Smooth muscle cell (in vitro differentiated cells): ENCODE results near the gene BECN2. TPM values are rescaled to one million over a fixed set of nuclear protein-coding genes. Genes with fewer than 3 reads are reported as not detected.

ENCODE experiments used
- DNase-seq: peaks from one replicate; lab custom pipeline; 2025; ENCODE audit not compliant: unreplicated experiment; lab: John Stamatoyannopoulos, UW
- H2AFZ ChIP-seq: fragments of 200-600 bp; sonication (generic); 2 replicates; pipeline ENCODE4 v1.6.0; 2016; ENCODE audit warnings: antibody characterized with exemption, low read depth, mild to moderate bottlenecking
- H3F3A ChIP-seq: fragments of 200-600 bp; sonication (generic); 2 replicates; pipeline ENCODE4 v1.6.0; 2017; ENCODE audit warnings: antibody characterized with exemption, low read depth
- H3K27ac ChIP-seq: fragments of 200-600 bp; sonication (generic); 2 replicates; pipeline ENCODE4 v1.5.1; 2016; ENCODE audit warnings: low read depth, mild to moderate bottlenecking
- H3K27me3 ChIP-seq: fragments of 200-600 bp; sonication (generic); 2 replicates; pipeline ENCODE4 v1.6.1; 2016; ENCODE audit warnings: low read depth, mild to moderate bottlenecking
- H3K36me3 ChIP-seq: fragments of 200-600 bp; sonication (generic); 2 replicates; pipeline ENCODE4 v1.5.1; 2016; ENCODE audit warnings: low read depth
- H3K4me1 ChIP-seq: fragments of 200-600 bp; sonication (generic); 2 replicates; pipeline ENCODE4 v1.5.1; 2016; ENCODE audit warnings: low read depth
- H3K4me2 ChIP-seq: fragments of 200-600 bp; sonication (generic); 2 replicates; pipeline ENCODE4 v1.6.0; 2016; ENCODE audit warnings: mild to moderate bottlenecking
- H3K4me3 ChIP-seq: fragments of 200-600 bp; sonication (generic); 2 replicates; pipeline ENCODE4 v1.5.1; 2016; ENCODE audit warnings: mild to moderate bottlenecking
- H3K79me2 ChIP-seq: fragments of 200-600 bp; sonication (generic); 2 replicates; pipeline ENCODE4 v1.6.0; 2016; ENCODE audit warnings: low read depth, mild to moderate bottlenecking
- H3K9ac ChIP-seq: fragments of 200-600 bp; sonication (generic); 2 replicates; pipeline ENCODE4 v1.6.0; 2016; ENCODE audit warnings: low read depth
- H3K9me3 ChIP-seq: fragments of 200-600 bp; sonication (generic); replicated peaks from 2 replicates; pipeline ENCODE4 v1.5.1; 2016; ENCODE audit warnings: low read depth
- H4K20me1 ChIP-seq: fragments of 200-600 bp; sonication (generic); 2 replicates; pipeline ENCODE4 v1.6.0; 2016; ENCODE audit warnings: low read depth
- CTCF ChIP-seq: fragments of 200-600 bp; sonication (generic); IDR thresholded peaks from 2 replicates; pipeline ENCODE4 v1.5.1; 2017; ENCODE audit warnings: borderline replicate concordance, mild to moderate bottlenecking, antibody characterized with exemption; ENCODE audit not compliant: insufficient read depth, poor library complexity, severe bottlenecking
- WGBS: methylation state at CpG from one replicate; pipeline ENCODE4 v1.1.7; 2016; ENCODE audit warnings: low lambda C conversion rate; 5-methylcytosine and 5-hydroxymethylcytosine counted together
- polyA plus RNA-seq: library from polyadenylated mRNA; unstranded; fragments of >200 nt; fragmentation: Nextera tagmentation; extraction: Ambion mirVana; gene quantifications from 2 replicates; pipeline ENCODE4 v1.2.1, GENCODE V29; 2016
- total RNA-seq: library from RNA; depleted of rRNA; stranded (reverse); fragments of >200 nt; gene quantifications from 2 replicates; pipeline ENCODE4 v1.2.3, GENCODE V29; 2014

The BECN2 gene
- not detected in 2 replicates for total RNA-seq
- polyA plus RNA-seq: not detected in 2 replicates

GRCh38 chr1:241957692-241958494, at the start of gene BECN2:
Gene BECN2 (plus strand): TSS chr1:241957767. CDS start chr1:241957767, 0 bp downstream.
- Histone ChIP-seq H3K79me2 (no peaks in the 10 kb centered on the region), H3K4me2 (no peak within 1 kb of the TSS), H3K27ac (no peak within 1 kb of the TSS), H2AFZ (no peak within 1 kb of the TSS), H3F3A (no peaks in the 10 kb centered on the region), H3K36me3 (no peaks in the 10 kb centered on the region), H3K4me1 (no peaks in the 10 kb centered on the region), H3K9ac (no peak within 1 kb of the TSS), H3K27me3 (no peaks in the 10 kb centered on the region), H3K4me3 (no peak within 1 kb of the TSS), H3K9me3 (no peaks in the 10 kb centered on the region), H4K20me1 (no peaks in the 10 kb centered on the region)
- no peak for TF ChIP-seq CTCF
- 91% methylated on average over 32 of the region's 33 CpGs for WGBS
- no peak for DNase-seq

- H3K4me2 ChIP-seq: no peak overlapping the region
- no peaks in the 10 kb centered on the region for H4K20me1 ChIP-seq
- no peak overlapping the region for H3K27ac ChIP-seq
- no peaks in the 10 kb centered on the region for H3K4me1 ChIP-seq
- no peaks in the 10 kb centered on the region for H3K9me3 ChIP-seq
- H3K79me2 ChIP-seq: no peaks in the 10 kb centered on the region
- no peak for TF ChIP-seq CTCF
- H3K9ac ChIP-seq: no peak overlapping the region
- H3K4me3 ChIP-seq: no peak overlapping the region
- H3K36me3 ChIP-seq: no peaks in the 10 kb centered on the region
- WGBS: 96% methylated on average over 7 of the region's 7 CpGs
- H3K27me3 ChIP-seq: no peaks in the 10 kb centered on the region
- no peaks in the 10 kb centered on the region for H3F3A ChIP-seq
- H2AFZ ChIP-seq: no peak overlapping the region
- DNase-seq: no peak
Measured at GRCh38 chr1:241916196-241916595, 41.4 kb upstream of the BECN2 start.

GRCh38 chr1:241917487-241917886, 40.1 kb upstream of the BECN2 start:
- TF ChIP-seq CTCF: no peak
- Histone ChIP-seq H3K27ac (no peak overlapping the region), H3F3A (no peaks in the 10 kb centered on the region), H3K9me3 (no peaks in the 10 kb centered on the region), H3K79me2 (no peaks in the 10 kb centered on the region), H4K20me1 (no peaks in the 10 kb centered on the region), H3K36me3 (no peaks in the 10 kb centered on the region), H3K4me1 (no peaks in the 10 kb centered on the region), H2AFZ (no peak overlapping the region), H3K9ac (no peak overlapping the region), H3K27me3 (no peaks in the 10 kb centered on the region), H3K4me3 (no peak overlapping the region), H3K4me2 (no peak overlapping the region)
- WGBS: 96% methylated on average over 12 of the region's 12 CpGs
- DNase-seq: no peak

- no peak for DNase-seq
- Histone ChIP-seq H3K4me2 (no peak overlapping the region), H3K4me3 (no peak overlapping the region), H4K20me1 (no peaks in the 10 kb centered on the region), H3F3A (no peaks in the 10 kb centered on the region), H3K27ac (peak overlapping the region; percentile 21), H3K36me3 (no peaks in the 10 kb centered on the region), H3K79me2 (no peaks in the 10 kb centered on the region), H3K4me1 (no peaks in the 10 kb centered on the region), H3K9me3 (no peaks in the 10 kb centered on the region), H3K9ac (no peak overlapping the region), H2AFZ (peak overlapping the region; percentile 75), H3K27me3 (no peaks in the 10 kb centered on the region)
- WGBS: 60% methylated on average over 5 of the region's 5 CpGs
- no peak for TF ChIP-seq CTCF
Measured at GRCh38 chr1:241918879-241919278, 38.7 kb upstream of the BECN2 start.
